C1 segment of cervical spinal cord (tissue), 14 donors: ENCODE measurements around the gene KISS1R.
"Not testable (repeated sequence)": the region's sequence is repeated elsewhere in the genome, so short reads cannot be mapped to it uniquely, and the experiment has no call there.

Experiments used
- DNase-seq, 14 donors: peaks; one replicate each; lab custom pipeline; 2025; lab: John Stamatoyannopoulos, UW

Gene KISS1R

DNA sequence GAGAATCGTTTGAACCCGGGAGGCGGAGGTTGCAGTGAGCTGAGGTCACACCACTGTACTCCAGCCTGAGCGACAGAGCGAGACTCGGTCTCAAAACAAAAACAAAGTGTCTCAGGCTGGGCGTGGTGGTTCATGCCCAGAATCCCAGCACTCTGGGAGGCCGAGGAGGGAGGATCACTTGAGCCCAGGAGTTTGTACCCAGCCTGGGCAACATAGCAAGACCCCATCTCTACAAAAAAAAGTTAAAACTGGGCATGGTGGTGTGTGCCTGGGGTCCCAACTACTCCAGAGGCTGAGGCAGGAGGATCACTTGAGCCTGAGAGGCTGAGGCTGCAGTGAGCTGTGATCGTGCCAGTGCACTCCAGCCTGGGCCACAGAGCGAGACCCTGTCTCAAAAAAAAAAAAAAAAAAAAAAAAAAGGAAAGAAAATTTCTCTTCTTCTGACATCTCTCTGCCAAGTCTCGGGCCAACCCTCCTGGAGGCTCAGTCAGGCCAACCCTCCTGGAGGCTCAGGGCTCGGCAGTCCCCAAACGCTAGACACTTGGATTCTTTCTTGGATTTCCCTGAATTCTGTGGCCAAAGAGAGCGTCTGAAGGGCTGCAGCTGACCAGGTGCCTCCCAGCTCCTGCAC lies 35.0 kb downstream of the KISS1R start:
- no peak for DNase-seq

DNA sequence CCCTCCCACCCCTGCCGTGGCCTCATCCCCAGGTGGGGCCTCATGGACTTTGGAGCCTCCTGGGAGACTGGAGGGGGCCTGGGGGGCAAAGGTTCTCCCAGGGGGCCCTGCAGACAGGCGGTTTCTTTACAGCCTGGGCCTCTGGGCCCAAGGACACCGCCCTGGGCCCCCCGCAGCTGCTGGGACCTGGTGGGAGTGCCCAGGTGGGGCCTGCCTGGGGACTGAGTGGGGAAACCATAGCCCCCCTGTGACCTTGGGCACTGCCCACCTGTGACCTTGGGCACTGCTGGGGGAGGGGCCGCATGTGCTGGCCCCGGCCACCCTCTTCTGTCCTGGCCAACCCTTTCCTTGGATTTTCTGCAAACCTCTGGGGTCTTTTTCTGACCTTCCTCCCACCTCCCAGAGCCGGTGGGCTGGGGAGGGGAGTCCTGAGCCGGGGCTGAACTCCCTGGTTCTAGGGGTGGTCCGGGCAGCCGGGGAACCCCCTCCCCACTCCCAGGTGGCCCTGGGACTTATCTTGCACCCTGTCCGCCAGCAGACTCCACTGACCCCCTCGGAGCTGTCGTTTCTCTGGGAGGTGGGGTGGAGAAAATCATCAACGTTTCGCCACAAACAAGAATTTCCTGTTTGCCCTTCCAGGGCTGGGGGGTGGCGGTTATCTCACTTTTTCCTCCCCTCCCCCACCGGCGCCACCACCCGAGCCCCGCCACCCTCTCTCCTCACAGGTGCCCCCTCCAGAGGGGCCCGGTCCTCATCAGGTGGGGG lies 35.7 kb downstream of the KISS1R start:
- DNase-seq, result no peak

DNA sequence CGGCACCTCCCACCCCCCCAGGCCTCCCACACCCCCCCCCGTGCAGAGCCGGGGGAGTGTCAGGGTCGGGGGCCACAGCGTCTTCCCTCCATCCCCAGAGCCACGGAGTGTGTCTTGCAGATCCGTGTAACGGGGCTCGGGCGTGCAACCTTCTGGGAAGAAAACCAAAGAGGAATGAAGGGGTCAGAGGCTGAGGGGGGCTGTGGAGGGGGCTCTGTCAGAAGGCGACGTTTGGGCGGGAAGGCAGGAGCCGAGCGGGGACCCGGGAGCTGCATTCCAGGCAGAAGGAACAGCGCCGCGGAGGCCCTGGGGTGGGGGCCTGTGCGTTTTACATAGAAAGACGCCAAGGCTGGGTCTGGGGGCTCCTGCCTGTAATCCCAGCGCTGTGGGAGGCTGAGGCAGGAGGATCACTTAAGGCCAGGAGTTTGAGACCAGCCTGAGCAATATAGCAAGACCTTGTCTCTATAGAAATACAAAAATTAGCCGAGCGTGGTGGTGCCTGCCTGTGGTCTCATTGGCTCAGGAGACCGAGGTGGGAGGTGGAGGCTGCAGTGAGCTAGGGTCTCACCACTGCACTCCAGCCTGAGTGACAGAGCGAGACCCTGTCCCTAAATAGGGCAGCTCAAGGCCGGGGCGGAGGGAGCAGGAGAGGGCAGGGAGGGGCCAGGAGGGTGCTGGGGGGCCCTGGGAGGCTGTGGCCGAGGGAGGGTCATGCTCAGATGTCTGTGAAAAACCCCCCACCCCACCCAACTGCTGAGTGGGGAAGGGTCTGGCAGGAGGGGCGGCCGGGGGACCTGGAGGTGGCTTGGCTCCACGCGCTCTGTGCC lies 36.5 kb downstream of the KISS1R start:
- DNase-seq, result no peak

DNA sequence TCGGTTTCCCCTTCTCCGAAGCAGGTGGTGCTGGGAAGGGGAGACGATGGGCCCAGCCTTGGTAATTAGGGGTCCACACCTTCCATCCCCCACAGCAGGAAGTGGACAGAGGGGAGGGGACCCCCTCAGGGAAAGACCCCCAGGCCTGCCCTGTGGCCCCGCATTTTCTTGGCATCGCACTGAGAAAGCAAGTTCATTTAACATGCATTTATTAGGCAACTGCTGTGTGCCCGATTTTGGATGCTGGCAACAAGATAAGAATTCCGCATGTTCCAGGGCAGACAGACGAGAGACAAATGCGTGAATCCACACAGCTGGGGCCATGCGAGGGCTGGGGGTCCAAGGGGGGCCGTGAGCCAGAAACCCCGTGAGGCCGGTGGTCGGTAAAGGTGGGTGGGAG lies 37.1 kb downstream of the KISS1R start:
- DNase-seq, result no peak

DNA sequence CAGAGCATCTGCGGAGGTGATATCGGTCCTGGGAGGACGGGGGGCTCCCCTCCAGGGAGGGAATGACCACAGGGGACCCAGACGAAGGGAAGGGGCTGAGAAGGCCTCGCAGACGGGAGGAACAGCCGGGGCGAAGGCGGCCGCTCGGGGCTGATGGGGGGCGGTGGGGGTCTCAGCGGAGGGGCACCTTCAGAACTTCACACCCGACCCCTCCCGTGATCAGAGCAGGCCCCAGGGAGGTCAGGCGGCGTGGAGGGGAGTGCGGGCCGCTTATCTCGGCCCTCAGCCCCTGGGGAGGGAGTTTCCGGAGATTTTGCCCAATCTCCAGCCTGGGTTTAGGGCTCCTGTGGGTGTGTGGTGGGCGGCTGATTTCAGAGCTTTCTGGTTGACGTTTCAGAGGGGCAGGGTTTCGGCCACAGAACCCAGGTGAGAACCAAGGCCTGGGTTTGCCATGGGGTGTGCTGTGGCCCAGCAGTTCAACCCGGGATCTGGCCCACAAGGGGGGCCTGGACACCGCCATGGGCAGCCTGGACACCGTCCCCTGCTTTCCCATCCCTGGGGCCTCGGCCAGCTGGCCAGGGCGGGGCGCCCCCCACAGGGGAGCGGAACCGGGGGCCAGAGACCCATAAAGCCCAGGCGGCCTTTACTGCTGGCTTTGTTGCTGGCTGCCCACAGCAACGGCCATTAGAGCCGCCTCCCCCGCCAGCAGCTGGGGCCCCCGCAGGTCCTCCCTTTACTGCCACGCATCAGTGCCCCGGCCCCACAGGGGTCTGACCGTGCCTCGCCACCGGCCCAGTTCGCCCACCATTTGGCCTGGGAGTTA lies 37.8 kb downstream of the KISS1R start:
- no peak for DNase-seq

- no peak for DNase-seq
These were observed 39.0 kb downstream of the KISS1R start for GRCh38 chr19:955803-956765.

DNA sequence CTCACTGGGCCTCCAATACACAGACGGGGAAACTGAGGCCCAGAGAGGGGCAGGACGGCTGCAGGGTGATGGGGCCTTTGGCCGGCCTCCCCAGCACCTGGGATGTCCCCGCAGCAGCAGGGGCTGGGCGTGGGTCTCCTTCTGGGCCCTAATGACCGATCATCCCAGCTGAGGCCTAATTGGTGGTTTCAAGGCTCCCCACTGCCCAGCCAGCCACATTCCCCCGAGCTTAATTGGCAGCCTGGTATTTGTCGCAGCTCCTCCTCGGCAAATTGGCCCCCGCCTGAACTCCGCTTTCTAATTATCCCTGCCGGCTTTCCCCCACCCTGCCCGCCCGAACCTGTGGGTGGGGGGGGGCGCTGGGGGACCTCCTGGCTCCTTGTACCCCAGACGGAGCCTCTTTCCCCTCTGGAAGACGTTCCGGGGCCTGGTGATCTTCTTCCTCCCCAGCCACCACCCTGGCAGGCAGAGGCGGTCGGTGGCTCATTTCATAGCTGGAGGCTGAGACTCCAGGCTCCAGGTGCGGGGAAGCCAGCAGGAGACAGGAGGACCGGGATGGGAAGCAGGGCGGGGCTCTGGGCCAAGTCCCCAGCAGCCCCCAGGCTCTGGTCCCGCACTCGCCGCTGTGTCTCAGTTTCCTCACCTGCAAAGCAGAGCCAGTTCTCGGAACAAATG lies 39.8 kb downstream of the KISS1R start:
- DNase-seq, result no peak

- DNase-seq, result not testable (repeated sequence)
These were observed 40.4 kb downstream of the KISS1R start for GRCh38 chr19:957578-957977.

GRCh38 chr19:958967-959855 lies 42.1 kb downstream of the KISS1R start:
- no peak for DNase-seq

DNA sequence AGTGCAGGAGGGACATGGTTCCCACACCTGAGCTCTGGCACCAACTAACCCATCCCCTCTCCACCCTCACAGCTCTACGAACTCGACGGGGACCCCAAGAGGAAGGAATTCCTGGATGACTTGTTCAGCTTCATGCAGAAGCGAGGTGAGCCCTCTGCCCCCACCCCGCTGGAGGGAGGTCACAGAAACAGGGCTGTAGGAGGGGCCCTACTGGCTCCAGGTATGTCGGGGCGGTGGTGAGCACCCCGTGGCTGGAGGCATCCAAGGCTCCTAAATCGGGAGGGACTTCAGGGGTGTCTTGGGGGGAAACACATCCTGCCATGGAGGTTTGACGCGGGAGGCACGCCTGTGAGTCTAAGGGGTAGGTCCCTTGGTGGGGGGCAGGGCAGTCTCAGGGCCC lies 42.9 kb downstream of the KISS1R start:
- no peak for DNase-seq

DNA sequence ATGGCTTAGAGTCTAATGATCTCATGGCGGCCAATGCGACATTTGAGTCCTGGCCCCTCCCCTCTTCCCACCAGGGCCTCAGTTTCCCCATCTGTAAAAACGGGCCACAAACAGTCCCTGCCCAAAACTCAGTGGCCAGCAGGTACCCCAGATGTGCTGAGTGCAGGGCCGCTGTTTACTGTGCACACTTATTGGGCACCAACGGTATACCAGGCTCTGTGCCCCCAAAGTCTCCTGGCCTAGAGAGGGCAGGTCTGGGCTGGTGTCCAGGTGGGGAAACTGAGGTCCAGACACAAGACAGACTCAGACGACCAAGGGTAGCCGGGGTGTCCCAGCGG lies 43.4 kb downstream of the KISS1R start:
- no peak for DNase-seq

GRCh38 chr19:961866-962620 lies 44.9 kb downstream of the KISS1R start:
- DNase-seq, result no peak

DNA sequence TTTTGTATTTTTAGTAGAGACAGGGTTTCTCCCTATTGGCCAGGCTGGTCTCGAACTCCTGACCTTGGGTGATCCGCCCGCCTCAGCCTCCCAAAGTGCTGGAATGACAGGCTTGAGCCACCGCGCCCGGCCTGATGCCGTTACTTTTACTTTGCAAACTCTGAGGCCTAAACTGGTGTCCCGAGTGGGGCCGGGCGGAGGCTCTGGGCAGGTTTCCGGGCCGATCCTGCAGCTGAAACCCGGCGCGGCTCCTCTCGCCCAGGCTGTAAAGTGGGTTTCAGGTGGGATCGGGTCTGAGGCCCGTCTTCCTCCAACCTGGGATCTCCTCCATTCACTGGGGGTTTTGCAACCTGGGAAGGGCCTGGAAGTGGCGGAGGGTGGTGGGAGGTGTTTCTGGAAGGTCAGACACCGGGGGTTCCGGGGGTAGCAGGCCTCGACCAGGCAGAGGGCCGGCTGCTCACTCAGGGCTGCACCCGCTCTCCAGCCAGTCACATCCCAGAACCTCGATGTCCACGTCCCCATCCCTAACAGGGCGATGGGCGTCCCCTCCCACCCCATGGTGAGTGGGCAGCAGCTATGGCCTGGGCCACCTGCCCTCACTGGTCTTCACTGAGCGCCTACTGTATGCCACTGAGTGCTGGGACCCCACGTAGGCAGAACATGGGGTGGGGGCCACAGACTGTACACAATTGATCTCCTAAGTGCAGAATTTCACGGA lies 45.7 kb downstream of the KISS1R start:
- DNase-seq, result no peak

- DNase-seq, result no peak
These were observed 46.4 kb downstream of the KISS1R start for GRCh38 chr19:963486-963951.

DNA sequence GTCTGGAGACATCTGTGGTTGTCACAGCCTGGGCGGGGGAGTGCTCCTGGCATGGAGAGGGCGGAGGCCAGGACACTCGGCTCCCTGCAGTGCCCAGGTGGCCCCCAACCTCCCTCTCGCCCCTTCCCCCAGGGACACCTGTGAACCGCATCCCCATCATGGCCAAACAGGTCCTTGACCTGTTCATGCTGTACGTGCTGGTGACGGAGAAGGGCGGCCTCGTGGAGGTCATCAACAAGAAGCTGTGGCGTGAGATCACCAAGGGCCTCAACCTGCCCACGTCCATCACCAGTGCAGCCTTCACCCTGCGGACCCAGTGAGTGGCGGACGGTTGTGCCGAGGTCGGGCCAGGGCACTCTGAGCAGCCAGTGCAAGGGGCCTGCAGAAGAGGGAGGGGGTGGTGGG lies 47.0 kb downstream of the KISS1R start:
- no peak for DNase-seq

- DNase-seq, result no peak
These were observed 47.9 kb downstream of the KISS1R start for GRCh38 chr19:964761-965694.
